ENCODE data around the gene SRGAP1.

DNA sequence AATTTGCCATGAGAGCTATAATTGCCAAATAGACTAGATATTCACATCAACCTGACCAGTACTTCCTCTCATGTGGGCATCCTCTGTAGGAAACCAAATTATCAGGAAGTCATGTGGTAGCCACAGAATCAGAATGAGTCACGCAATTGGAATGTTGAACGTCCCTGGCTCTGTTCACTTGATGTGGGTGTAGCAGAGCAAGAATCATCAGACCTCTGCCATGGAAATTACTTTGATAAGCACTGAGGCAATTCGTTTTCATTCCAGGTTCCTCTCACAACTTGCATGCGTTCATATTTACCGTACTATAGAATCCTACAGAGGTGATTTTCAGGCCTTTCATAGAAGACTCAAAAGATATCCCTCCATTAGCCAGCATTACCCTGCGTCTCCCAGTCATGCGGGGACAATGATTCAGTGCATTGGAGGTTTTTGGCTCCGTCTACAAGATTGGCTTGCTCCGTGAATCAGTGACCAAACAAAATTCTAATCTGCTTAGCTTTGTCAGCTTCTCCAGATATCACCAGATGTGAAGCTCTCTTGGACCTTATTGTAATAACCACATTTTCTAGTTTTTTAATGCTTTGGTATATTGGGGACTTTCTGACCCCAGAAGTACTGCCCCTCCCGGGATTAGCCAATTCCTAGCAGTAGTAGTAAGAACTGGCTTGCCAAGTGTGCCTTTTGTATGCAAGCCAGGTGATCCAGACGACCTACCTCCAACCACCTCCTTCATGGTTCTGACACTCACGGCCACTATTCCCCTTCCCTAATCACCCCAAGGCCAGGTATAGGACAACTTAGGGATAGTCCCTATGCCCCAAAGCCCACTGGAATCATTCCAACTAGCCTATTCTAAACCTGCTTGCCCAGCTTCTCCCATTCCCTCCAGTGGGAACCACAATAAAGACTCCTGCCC is 244.2 kb downstream of the SRGAP1 start:
- TF ChIP-seq POLR2AphosphoS5 (IDR thresholded peaks at IDR 0.05; ENCODE audit: low read depth, low read length): no peak; the same call in 1 of the 2 replicates
- TF ChIP-seq, protein P1, sequence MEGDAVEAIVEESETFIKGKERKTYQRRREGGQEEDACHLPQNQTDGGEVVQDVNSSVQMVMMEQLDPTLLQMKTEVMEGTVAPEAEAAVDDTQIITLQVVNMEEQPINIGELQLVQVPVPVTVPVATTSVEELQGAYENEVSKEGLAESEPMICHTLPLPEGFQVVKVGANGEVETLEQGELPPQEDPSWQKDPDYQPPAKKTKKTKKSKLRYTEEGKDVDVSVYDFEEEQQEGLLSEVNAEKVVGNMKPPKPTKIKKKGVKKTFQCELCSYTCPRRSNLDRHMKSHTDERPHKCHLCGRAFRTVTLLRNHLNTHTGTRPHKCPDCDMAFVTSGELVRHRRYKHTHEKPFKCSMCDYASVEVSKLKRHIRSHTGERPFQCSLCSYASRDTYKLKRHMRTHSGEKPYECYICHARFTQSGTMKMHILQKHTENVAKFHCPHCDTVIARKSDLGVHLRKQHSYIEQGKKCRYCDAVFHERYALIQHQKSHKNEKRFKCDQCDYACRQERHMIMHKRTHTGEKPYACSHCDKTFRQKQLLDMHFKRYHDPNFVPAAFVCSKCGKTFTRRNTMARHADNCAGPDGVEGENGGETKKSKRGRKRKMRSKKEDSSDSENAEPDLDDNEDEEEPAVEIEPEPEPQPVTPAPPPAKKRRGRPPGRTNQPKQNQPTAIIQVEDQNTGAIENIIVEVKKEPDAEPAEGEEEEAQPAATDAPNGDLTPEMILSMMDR (IDR thresholded peaks at IDR 0.05): no peak
- TF ChIP-seq, protein P2, sequence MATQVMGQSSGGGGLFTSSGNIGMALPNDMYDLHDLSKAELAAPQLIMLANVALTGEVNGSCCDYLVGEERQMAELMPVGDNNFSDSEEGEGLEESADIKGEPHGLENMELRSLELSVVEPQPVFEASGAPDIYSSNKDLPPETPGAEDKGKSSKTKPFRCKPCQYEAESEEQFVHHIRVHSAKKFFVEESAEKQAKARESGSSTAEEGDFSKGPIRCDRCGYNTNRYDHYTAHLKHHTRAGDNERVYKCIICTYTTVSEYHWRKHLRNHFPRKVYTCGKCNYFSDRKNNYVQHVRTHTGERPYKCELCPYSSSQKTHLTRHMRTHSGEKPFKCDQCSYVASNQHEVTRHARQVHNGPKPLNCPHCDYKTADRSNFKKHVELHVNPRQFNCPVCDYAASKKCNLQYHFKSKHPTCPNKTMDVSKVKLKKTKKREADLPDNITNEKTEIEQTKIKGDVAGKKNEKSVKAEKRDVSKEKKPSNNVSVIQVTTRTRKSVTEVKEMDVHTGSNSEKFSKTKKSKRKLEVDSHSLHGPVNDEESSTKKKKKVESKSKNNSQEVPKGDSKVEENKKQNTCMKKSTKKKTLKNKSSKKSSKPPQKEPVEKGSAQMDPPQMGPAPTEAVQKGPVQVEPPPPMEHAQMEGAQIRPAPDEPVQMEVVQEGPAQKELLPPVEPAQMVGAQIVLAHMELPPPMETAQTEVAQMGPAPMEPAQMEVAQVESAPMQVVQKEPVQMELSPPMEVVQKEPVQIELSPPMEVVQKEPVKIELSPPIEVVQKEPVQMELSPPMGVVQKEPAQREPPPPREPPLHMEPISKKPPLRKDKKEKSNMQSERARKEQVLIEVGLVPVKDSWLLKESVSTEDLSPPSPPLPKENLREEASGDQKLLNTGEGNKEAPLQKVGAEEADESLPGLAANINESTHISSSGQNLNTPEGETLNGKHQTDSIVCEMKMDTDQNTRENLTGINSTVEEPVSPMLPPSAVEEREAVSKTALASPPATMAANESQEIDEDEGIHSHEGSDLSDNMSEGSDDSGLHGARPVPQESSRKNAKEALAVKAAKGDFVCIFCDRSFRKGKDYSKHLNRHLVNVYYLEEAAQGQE (IDR thresholded peaks at IDR 0.05; ENCODE audit: insufficient read depth in 1 of 2, low read depth in 2 of 2, low read length in 1 of 2): no peak
